BJ (cell line): ENCODE measurements around the gene KCNQ1OT1. TPM values are rescaled to one million over a fixed set of nuclear protein-coding genes. Genes with fewer than 3 reads are reported as not detected.

Experiments
- CTCF ChIA-PET: fragments of 350-600 bp; formaldehyde crosslinking; extraction: SDS; loops from one replicate; lab custom pipeline; 2021; ENCODE audit warnings: antibody characterized with exemption, inconsistent platforms; lab: Yijun Ruan, JAX
- POLR2A ChIA-PET: fragments of 300-600 bp; sonication (Branson Sonifier 250); formaldehyde crosslinking; extraction: SDS; loops from one replicate; lab custom pipeline; 2021; ENCODE audit warnings: antibody characterized with exemption; lab: Charles Lee
- DNase-seq: peaks from one replicate; pipeline ENCODE4 v3.0.0-alpha.2; 2011; ENCODE audit warnings: low read depth
- H3K27me3 ChIP-seq: 2 replicates; pipeline ENCODE4 v1.6.0; 2011; ENCODE audit warnings: low read length; ENCODE audit not compliant: control insufficient read depth, insufficient read depth
- H3K36me3 ChIP-seq: 2 replicates; pipeline ENCODE4 v1.5.1; 2011; ENCODE audit warnings: low read length; ENCODE audit not compliant: control insufficient read depth, insufficient read depth
- H3K4me3 ChIP-seq: 2 replicates; pipeline ENCODE4 v1.5.1; 2011; ENCODE audit warnings: low read depth, mild to moderate bottlenecking, control low read depth, low read length
- CTCF ChIP-seq: IDR thresholded peaks from 2 replicates; pipeline ENCODE4 v1.5.1; 2011; ENCODE audit warnings: low read depth, mild to moderate bottlenecking, control low read depth, inconsistent platforms, low read length, moderate library complexity; ENCODE audit not compliant: insufficient read depth
- polyA plus RNA-seq: library from polyadenylated mRNA; depleted of rRNA; stranded (reverse); fragments of >200 nt; gene quantifications from 2 replicates; pipeline ENCODE4 v1.2.3, GENCODE V29; 2011

Gene KCNQ1OT1
- polyA plus RNA-seq, 1 experiment: 0.16 TPM

- TF ChIP-seq CTCF: no peak
- no peak for DNase-seq
- POLR2A ChIA-PET: no interaction called here
- no peak overlapping the region for H3K4me3 ChIP-seq
- H3K27me3 ChIP-seq: peaks cover 14% of the 10 kb centered on the region
- H3K36me3 ChIP-seq: no peaks in the 10 kb centered on the region
- CTCF ChIA-PET: no interaction called here
Measured at GRCh38 chr11:2706321-2706720, 6.5 kb upstream of the KCNQ1OT1 start.

DNA sequence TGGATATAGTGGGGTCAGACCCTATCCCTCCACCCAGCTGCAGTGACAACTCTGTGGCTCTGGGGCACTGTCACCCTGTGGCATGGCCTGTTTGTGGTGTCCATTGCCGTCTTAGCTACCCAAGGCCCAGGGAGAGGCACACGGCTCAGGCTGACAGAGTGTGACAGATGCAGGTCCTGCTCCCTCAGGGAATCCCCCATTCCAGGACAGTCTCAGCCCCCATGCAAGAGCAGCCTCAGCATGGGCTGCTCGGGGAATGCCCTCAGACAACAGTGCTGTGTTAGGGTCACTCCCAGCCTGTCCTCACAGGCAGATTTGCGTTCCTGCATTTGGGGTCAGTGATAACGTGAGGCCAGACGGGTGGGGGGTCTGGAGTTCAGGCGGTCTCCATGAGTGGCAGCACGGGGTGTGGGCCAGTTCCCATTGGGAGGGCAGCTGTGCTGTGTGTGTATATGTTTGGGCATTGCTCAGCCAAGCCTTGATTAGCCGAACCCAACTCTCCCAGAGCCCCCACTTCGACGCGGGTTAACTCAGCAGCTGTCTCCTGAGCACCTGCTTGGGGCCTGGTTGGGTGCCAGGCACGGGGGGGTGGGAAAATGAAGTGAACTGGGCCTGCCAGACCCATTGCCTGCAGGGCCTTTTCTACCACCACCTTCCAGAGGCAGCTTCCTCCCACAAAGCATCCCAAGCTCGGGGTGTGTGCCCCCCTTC lies 5.3 kb upstream of the KCNQ1OT1 start:
- Histone ChIP-seq H3K27me3 (peaks cover 12% of the 10 kb centered on the region), H3K4me3 (no peak overlapping the region), H3K36me3 (no peaks in the 10 kb centered on the region)
- no peak for TF ChIP-seq CTCF
- ChIA-PET POLR2A (no interaction called here), CTCF (interaction anchor here (0.7 kb wide), 1 partner anchor 188 kb away, joined by 3 read pairs; no protein-coding TSS in a partner anchor)
- no peak for DNase-seq

GRCh38 chr11:2704356-2704755 lies 4.6 kb upstream of the KCNQ1OT1 start:
- Histone ChIP-seq H3K36me3 (no peaks in the 10 kb centered on the region), H3K27me3 (peaks cover 12% of the 10 kb centered on the region), H3K4me3 (no peak overlapping the region)
- CTCF ChIA-PET: no interaction called here
- no peak for TF ChIP-seq CTCF
- POLR2A ChIA-PET: no interaction called here
- DNase-seq: no peak

DNA sequence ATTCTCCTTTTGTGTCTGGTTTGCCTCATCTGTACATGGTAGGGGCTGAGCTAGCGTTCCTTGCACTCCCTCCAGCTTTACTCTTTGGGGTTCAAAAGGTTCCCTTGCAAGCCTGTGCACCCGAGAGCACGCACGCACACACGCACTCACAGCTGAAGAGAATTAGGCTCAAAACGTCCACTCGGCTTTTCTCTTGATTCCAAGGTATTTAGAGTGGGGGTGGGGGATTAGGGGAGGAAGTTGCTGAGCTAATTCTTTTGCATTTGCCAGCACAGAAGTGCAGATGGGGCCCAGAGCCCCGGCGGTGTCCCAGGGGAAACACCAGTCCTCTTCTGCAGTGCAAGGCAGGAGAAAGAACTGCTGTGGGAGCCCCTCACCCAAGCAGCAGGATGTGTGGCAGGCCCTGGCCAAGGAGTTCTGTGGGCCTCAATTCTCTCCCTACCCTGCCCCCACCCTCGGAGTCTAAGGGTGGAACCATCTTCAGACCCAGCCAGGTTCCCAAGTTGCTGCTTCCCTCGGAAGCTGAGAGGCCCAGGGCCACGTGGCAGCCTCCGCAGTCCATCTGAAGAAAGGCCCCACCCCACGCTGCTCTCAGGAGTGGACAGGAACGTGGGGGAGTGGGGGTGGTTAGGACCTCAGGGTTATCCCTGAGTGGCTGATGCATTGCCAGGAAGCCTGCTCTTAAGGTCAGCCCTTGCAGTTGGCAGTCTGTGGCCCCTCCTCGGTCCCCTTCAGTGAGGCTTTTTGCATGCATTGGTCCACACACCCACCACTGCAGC lies 3.8 kb upstream of the KCNQ1OT1 start:
- POLR2A ChIA-PET: no interaction called here
- peaks cover 9% of the 10 kb centered on the region for H3K27me3 ChIP-seq
- TF ChIP-seq CTCF: no peak
- H3K4me3 ChIP-seq: no peak overlapping the region
- no peaks in the 10 kb centered on the region for H3K36me3 ChIP-seq
- CTCF ChIA-PET: interaction anchor here (1.6 kb wide), 1 partner anchor 184 kb away, joined by 4 read pairs; no protein-coding TSS in a partner anchor
- no peak for DNase-seq

DNA sequence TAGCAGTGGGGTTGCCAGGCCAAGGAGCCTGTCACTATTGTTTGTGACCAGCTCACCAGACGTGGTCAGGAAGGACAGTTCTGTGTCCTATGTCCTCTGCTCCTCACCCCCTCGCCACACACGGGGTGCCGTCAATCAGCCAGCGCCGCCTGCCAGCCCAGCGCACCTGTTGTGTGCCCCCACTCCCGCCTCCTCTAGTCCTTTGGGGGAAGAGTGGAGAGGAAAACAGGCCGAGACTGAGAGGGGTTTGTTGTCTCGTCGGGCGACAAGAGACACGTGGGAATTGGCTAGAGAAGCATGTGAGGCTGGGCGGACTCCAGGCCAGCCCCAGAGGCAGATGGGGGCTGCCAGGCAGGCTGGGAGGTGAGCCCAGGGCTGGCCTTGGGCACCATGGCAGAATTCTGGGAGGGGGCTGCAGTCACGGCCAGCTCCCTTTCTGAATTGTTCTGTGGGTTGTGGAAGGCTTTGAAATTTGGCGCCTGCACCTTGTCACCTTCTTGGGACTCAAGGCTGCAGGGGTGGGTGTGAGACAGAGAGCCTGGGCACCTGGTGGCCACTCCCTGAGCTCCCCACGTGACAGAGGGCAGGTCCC lies 3.1 kb upstream of the KCNQ1OT1 start:
- peaks cover 5% of the 10 kb centered on the region for H3K27me3 ChIP-seq
- no peaks in the 10 kb centered on the region for H3K36me3 ChIP-seq
- DNase-seq: no peak
- TF ChIP-seq CTCF: no peak
- ChIA-PET POLR2A (no interaction called here), CTCF (interaction anchor here (1.2 to 1.6 kb wide), 2 partner anchors 170 to 185 kb away, joined by 3 to 4 read pairs; no protein-coding TSS in a partner anchor)
- H3K4me3 ChIP-seq: no peak overlapping the region
